ENCODE results near the gene PBX3.
A peak's percentile ranks its signal among the peaks of the same experiment; 100 is the strongest.

PBX3 gene

GRCh38 chr9:125826850-125827249 is 79.7 kb downstream of the PBX3 start:
- DNase-seq: no peak

- DNase-seq: peak in 1 of 2 donors; percentile 45
Observed at GRCh38 chr9:125829743-125830142, 82.6 kb downstream of the PBX3 start.

- DNase-seq: no peak
Observed at GRCh38 chr9:125831054-125831453, 83.9 kb downstream of the PBX3 start.

GRCh38 chr9:125831616-125832015 is 84.4 kb downstream of the PBX3 start:
- DNase-seq: no peak

- no peak for DNase-seq
Observed at GRCh38 chr9:125835655-125836054, 88.5 kb downstream of the PBX3 start.

GRCh38 chr9:125839317-125839716 is 92.1 kb downstream of the PBX3 start:
- peak in 1 of 2 donors; percentile 70 for DNase-seq

GRCh38 chr9:125841444-125841843 is 94.3 kb downstream of the PBX3 start:
- no peak for DNase-seq

GRCh38 chr9:125842242-125842641 is 95.1 kb downstream of the PBX3 start:
- no peak for DNase-seq

GRCh38 chr9:125843646-125844045 is 96.5 kb downstream of the PBX3 start:
- DNase-seq: no peak

GRCh38 chr9:125844611-125845010 is 97.4 kb downstream of the PBX3 start:
- DNase-seq: no peak

GRCh38 chr9:125845271-125845808 is 98.2 kb downstream of the PBX3 start:
- DNase-seq: no peak

GRCh38 chr9:125847735-125848134 is 100.6 kb downstream of the PBX3 start:
- no peak for DNase-seq

GRCh38 chr9:125850106-125850632 is 103.0 kb downstream of the PBX3 start:
- DNase-seq: no peak

- no peak for DNase-seq
Observed at GRCh38 chr9:125850763-125851162, 103.6 kb downstream of the PBX3 start.

GRCh38 chr9:125851979-125852378 is 104.8 kb downstream of the PBX3 start:
- DNase-seq: no peak

GRCh38 chr9:125852386-125852785 is 105.2 kb downstream of the PBX3 start:
- no peak for DNase-seq

- DNase-seq: peak in 1 of 2 donors; percentile 15
Observed at GRCh38 chr9:125854553-125855275, 107.5 kb downstream of the PBX3 start.

- DNase-seq: no peak
Observed at GRCh38 chr9:125856331-125856730, 109.2 kb downstream of the PBX3 start.

GRCh38 chr9:125861405-125862058 is 114.4 kb downstream of the PBX3 start:
- DNase-seq: no peak

- no peak for DNase-seq
Observed at GRCh38 chr9:125863923-125864322, 116.8 kb downstream of the PBX3 start.

GRCh38 chr9:125867751-125868415 is 120.7 kb downstream of the PBX3 start:
- DNase-seq: peak in 1 of 2 donors; percentile 41

- DNase-seq: no peak
Observed at GRCh38 chr9:125878164-125878631, 131.0 kb downstream of the PBX3 start.

GRCh38 chr9:125881042-125881441 is 133.9 kb downstream of the PBX3 start:
- DNase-seq: peak in 1 of 2 donors; percentile 64

Measured in bone marrow (tissue), 2 donors.